Head of caudate nucleus (tissue), 42 donors: Measurements from ENCODE around the gene ITPR1.

Experiments
- DNase-seq, 42 donors: peaks; one replicate each; pipeline versions ENCODE4 v3.0.0 to v3.0.0-alpha.2; 2020 to 2021; ENCODE audit warnings: mixed read lengths in 7 of 42
- intact Hi-C: fragments of 100-400 bp; cut with DNase I; formaldehyde crosslinking; loops from one replicate; pipeline ENCODE4 v1.15.0; 2022

The ITPR1 gene

DNA sequence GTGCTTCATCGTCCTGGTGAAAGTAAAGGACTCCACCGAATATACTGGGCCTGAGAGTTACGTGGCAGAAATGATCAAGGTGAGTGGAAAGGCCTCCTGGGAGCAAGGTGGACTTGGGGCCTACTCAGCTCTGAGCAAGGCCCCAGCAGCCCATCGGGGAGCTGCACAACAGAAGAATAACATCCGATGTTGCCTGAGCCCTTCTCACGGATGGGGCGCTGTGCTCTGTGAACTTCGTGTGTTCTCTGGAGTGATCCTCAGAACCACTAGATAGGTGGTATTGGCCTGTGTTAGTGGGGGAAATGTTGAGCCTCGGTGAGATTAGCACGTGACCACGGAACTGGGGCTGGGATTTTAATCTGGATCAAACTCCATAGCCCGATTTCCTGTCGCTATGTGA, 325.0 kb downstream of the ITPR1 start:
- intact Hi-C loops, result no loop called here

DNA sequence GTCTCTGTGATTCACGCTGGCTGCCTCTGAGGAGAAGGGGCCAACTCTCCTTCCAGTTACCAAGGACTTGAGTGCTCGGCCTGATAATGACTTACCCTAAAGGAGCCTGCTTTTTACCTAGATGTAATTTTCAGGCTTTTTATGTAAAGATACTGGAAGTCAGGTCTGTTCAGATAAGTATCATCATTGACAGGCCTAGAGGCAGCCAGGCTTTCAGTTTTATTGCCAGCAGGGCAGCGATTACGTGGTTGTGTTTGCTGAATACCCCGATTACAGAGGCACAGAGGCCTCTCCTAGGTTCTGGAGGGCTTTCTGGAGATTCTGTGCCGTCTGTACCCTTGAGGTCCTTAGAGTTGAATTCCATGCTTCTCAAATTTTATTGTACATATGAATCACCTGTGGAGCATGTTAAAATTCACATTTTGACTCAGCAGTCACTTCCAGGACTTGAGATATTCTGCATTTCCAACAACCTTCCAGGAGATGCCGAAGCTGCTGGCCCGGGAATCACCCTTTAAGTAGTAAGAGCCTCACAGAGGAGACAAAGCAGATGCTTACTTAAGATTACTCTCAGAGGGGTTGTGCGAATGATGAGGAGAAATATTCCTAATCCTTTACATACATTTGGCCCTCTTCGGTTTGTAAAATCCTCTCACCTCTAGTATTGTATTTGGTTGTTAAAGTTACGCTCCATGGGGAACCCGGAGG, 326.0 kb downstream of the ITPR1 start:
- intact Hi-C loops, result no loop called here
- DNase-seq, result no peak

More for the DNA sequence above, 325.0 kb downstream of the ITPR1 start:
- no peak for DNase-seq

DNA sequence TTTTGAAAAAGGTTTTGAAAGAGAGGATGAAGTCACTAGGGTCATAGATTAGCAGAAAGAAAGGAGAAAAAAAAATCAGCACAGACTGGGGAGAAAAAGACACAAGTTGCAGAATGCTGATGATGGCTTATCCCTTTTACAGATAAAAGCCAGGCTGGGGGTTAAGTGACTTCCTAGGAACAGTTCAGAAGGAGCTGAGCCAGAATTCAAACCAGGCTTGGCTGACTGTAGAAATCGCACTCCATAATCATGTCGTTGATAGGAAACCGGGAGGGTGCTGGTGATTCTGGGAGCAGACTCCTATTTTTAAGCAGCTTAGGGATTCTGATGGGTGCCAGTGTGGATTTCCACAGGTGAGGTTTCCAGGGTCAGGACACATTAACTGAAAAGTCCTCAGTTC, 326.6 kb downstream of the ITPR1 start:
- DNase-seq, result no peak
- intact Hi-C loops, result no loop called here

DNA sequence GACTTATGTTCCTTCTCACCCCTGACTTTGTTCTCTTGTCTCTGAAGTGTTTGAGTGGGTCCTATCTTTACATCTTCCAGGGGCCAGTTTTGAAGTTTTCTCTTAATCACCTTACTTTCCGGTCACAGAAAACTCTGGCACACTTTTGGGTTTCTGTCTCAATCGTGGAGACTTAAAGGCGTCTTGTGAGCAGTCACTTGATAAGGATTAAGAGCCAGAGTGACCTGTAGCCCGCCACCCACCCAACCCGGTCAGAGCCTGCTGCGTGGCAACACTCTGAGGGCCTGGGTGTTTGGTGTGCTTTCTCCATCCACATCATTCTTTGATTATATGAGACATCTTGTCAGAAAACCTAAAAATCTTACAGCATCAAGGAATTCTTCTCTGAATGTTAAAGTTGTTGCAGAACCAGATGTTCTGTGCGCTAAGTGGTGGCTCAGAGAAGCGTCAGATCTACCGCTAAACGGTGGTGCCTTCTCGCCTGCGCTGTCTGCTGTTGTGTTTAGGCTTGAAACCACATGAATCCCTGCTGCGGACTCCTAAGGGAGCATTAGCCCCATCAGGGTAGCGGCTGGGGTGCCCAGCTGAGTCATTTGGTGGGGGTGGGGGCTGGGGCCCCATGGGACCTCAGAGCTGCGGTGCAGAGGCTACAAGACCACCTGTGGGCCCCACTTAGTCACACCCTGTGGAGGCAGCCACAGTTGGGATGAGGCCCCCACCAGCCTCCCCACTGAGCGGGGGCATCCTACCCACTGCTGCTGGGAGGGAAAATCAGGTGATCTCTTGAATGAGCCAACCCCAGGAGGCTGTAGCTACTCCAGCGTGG, 327.4 kb downstream of the ITPR1 start:
- intact Hi-C loops, result no loop called here
- DNase-seq, result no peak

DNA sequence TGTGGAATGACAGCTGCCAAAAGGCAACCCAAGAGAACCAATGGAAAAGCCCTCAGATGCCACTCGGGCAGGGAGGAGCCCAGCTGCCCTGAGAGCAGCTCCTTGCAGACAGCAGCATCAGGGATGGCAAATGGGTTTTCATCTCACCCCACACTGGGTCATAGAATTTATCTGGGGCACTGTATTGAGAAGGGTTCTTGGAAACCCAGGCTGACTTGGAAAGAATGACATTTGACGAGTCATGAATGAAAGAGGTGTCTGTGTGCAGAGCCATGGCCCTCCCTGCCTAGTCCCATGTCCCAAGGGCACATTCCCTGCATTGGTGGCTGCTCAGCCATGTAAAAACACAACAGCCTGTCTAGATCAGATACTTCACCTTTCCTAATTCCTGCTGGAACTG, 328.2 kb downstream of the ITPR1 start:
- intact Hi-C loops, result no loop called here

DNA sequence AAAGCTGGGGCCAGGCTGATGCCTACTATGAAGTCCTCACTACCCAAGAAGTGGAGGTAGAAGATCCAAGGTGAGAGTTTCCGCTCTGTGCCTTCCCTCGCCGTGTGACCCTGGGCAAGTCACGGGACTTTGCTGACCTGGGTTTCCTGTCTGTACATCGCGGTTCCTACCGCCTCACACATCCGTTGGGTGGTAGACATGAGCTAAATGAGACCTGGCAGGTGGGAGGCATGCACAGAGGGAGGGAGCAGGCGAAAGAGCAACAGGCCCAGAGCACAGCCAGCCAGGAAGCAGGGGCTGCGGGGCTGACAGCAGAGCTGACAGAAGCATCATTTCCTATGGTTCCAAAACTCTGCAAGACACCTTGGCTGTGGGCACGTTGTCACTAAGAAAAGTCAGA, 328.8 kb downstream of the ITPR1 start:
- DNase-seq, result no peak
- intact Hi-C loops, result no loop called here

More for the DNA sequence above, 328.2 kb downstream of the ITPR1 start:
- DNase-seq, result no peak

DNA sequence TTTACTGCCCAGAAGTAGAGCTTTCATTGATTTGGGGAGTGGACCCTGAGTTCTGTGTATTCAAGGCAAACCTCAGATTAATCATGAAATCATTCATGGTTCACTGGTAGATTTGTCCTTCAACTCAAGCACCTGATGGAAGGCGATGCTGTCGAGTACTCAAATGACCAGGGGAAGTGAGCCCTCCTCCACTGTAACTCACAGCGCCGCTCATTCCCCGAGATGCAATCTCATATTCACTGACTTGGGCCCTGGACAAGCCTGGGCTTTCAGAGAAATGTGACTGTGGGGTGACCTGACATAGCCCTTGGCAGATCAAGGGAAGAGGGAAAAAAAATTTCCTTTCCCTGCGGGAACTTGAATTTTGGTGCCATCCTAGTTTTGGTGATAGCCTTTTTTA, 329.4 kb downstream of the ITPR1 start:
- intact Hi-C loops, result no loop called here

DNA sequence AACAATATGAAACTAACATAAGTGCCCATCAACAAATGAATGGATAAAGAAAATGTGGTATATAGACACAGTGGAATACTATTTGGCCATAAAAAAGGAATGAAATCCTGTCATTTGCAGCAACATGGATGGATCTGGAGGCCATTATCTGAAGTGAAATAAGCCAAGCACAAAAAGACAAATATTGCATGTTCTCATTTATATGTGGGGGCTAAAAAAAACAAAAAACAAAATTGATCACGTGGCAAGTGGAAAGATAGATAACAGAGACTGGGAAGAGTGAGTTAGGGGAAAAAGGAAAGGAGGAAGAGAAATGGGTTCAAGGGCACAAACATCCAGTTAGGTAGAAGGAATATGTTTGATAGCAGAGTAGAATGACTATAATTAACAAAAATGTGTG, 330.2 kb downstream of the ITPR1 start:
- DNase-seq, result no peak
- intact Hi-C loops, result no loop called here

More for the DNA sequence above, 329.4 kb downstream of the ITPR1 start:
- DNase-seq, result no peak

DNA sequence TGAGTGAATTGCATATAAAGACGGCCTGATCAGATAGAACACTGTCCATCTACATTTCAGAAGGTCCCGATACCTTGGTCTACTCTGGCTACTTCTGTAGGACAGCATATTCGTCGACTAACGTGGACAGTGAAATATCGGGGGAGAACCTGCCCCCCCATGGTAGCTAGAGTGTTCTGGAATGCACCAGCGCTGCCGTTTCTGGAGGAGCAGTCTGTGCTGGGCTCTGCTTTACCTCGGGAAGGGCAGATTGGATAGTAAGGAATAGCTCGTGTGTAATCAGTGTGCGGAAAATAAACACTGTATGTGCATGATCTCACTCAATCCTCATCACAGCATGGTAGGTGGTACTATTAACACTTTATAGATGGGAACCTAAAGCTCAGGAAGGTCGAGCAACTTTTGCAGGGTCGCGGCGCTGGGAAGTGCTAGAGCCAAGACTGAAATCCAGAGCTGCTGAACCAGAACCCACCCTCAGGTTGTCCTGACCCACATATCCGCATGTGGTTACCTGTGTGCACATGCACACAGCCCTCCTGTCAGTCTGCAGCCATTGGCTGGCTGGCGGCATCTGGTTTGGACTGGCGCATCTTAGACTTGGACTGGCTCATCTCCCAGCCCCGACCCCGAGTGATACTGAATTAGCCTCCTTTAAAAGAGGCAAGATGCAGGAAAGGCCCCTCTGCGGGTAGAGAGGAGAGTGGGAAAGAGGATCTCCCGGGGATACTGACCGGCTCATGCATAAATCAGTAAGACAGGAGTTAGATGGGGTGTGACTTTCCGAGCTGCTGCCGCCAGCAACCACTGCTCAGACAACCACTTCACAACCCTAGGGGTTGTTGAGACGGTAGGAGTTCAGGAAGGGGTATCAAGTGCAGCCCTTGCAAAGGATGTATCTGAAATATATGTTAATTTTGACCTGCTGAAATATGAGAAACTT, 331.1 kb downstream of the ITPR1 start:
- no peak for DNase-seq
- intact Hi-C loops, result no loop called here

DNA sequence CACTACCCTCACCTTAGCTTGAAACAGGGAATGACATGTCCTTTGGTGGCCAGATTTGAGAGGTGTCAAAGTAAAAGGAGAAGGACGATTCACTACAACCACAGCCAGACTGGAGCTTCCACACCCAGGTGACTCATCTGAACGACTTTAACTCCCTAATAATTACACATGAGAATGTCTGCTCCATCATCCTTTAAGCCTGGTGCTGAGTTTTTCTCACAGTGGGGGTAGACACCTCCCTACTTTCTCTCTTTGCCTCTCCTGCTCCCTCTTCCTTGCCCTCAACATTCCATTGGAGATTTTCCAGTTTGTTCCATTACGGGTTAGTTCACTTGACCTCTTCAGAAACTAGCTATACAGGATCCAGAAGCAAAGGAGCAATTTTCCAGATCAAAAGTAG, 331.8 kb downstream of the ITPR1 start:
- peak in 8 of 42 donors; percentile 21 to 68 (median 39) for DNase-seq
- intact Hi-C loops, result no loop called here

DNA sequence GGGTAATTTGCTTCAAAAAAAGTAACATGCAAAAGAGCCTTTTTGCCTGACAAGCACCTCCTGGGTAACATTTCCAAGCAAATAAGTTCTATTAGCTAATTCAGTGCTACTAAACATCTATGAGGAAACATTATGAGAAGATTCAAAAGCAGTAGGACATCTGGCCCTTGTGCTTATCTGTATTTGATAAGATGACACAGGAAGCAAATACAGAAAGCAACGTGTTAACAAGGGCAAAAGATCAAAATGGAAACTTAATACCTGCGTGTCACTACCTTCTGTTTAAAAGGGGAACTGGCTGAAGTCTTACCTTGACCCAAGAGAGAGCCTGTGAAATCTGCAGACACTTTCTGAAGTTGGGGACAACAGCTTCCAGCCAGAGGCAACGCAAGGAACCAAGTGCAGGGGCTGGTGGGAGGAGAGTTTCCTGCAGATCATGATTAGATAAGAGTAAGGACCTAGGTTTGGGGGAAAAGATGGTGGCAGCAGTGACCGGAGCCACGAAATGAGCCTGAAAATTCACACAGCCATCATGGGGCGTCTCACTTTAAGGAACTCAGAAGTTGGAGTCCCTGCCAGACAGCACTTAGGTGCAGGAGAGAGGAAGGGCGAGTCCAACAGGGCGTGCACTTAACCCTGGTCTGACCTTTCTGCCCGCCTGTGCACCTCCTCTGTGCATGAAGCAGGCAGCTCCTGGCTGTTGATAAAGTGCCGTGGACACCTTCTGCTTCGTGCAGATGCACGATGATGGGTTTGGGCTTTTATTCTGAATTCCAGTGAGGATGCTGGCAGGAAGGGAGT, 332.5 kb downstream of the ITPR1 start:
- intact Hi-C loops, result no loop called here
- no peak for DNase-seq

DNA sequence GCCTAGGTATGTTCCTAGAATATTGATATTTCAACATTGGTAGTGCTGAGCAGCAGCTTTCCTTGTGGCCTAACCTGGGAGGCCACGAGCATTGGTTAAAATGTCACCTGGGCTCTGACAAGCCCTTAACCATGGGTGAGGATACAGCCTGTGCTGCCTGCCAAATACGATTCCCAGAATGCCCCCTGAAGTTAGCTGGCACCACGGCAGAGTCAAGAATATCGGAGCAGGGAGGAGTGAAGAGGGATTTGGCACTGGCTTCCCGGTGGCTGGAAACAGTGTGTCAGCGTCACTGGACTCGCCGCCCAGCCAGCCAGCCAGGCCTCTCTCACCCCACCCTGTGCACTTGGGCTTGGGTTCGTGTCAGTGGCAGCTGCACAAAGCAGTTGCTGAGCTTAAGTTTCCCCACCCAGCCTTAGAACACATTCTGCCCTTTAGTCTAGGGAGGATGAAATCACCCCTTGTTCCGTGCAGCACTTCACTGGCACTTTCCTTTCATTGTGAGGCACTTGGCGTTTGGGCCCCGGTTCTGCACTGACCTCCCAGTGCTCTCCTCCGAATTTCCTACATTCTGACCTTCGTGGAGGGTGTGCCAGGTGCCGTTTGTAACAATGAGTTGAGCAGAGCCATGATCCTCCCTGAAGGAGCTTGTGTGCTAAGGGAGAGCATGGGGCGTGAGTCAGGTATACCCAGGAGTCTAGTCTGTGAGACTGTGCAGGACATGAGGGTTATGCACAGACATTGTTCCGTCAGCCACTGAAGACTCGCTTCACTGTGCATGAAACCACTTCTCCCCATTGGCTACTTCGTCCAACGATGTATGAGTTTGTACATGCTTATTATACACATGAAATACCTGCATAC, 333.3 kb downstream of the ITPR1 start:
- intact Hi-C loops, result no loop called here
- peak in 33 of 42 donors; percentile 12 to 78 (median 51) for DNase-seq

DNA sequence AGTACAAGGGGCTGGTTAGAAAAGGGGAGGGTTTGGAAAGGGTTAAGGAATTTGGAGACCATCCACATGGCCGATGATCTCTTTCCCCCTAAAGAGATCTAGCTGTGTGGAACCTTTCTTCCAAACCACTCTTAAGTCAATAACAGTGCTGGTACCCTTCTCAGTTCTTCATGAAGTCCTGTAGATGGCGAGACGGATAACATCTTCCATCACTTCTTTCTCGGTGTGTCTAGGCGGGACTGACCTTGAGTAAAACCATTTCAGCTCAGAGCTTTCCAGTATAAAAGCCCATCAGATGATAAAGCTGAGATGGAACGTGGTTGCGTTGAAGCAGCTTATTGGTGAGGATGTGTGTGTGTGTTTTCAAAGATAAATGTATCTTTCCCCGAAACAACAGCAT, 334.6 kb downstream of the ITPR1 start:
- no peak for DNase-seq
- intact Hi-C loops, result no loop called here

DNA sequence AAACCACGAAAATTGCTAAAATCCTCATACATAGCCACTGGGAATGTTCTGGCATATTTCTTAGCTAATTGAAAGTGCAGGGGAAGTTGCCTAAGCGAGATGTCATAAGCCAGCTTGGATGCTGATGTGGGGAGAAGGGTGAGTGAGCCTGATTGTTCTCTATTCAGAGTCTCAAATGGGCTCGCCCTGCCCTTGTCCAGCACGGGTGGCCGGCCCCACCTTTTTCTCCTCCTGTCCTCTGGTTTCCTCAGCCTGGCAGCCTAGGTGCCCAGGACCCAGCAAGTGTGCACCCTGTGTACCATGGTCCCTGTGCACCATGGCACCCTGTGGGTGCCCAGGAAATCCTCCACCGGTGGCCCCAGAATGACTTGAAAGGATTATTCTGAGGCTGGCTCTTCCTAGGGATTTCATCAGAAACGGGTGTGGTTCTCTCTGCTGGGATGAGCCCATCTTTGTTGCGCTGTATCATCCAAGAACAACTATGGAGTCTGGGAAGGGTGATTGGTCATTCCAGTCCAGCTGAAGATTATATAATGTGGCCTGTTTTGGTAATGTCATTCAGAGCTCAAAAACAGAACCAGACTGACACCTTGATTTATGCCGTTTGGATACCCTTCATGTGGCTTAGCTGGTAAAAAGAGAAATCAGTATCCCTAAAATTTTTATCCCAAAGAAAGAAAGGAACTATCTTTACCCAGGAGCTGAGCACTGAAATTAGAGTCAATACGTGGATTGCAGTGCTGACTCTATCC, 335.3 kb downstream of the ITPR1 start:
- DNase-seq, result peak in 1 of 42 donors; percentile 59
- intact Hi-C loops, result no loop called here

DNA sequence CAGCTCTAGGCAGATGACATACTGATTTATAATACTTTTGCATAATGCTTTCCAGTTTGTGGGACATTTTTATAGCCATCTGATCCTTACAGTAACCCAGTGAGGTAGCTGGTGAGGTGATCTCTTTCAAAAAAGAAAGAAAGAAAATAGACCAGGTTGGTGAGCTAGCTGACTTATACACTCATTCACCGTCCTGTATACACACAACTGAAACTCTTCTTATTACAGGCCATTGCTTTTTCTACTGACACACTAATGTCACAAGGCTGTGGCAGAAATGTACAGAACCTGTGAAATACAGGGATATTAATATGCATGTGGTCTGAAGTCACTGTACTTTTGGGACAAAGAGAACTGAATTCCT, 335.9 kb downstream of the ITPR1 start:
- DNase-seq, result no peak
- intact Hi-C loops, result no loop called here

DNA sequence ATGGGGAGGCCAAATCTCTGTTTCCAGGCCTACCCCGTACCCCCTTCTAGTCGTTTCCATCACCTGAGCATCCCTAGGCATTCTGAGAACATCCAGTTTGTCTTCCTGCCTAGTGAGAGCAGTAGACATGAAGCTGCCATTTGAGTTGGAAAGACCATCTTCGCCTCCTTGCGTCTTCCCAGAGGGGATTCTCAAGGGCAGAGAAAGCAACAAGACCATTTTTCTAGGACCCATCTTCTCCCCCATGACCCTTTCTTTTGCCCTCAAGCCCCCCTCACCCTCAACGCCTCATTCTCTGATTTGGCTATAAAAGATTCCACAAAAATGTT, 337.4 kb downstream of the ITPR1 start:
- intact Hi-C loops, result no loop called here
- no peak for DNase-seq

DNA sequence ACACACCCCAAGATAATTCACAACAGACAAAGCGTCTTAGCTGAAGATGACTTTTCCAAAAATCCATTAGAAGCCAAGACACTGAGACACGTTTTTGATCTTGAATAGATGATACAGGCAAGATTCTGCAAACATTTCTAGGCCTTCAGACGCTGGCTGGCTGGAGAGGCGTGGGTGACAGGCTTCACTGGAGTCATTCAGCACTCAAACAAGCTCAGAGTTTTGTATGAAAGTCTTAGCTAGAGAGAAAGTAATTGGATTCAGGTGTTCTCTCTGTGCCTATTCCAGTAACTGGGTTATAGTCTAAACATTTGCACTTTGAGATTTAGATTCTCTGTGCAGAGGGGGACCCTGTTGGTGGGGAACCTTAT, 338.4 kb downstream of the ITPR1 start:
- intact Hi-C loops, result no loop called here
- DNase-seq, result no peak
